GM18499 (cell line): Measurements from ENCODE around the gene LETM1.
"Not testable (repeated sequence)": the region's sequence is repeated elsewhere in the genome, so short reads cannot be mapped to it uniquely, and the experiment has no call there.

Source experiments
- ATAC-seq: cut with Tn5 transposase; IDR thresholded peaks from one replicate; pipeline ENCODE4 v1.9.1; 2021; ENCODE audit warnings: moderate number of reproducible peaks; ENCODE audit not compliant: insufficient read depth, unreplicated experiment

LETM1 gene

GRCh38 chr4:1854752-1855151, 1.2 kb downstream of the LETM1 start:
- ATAC-seq, result no peak

DNA sequence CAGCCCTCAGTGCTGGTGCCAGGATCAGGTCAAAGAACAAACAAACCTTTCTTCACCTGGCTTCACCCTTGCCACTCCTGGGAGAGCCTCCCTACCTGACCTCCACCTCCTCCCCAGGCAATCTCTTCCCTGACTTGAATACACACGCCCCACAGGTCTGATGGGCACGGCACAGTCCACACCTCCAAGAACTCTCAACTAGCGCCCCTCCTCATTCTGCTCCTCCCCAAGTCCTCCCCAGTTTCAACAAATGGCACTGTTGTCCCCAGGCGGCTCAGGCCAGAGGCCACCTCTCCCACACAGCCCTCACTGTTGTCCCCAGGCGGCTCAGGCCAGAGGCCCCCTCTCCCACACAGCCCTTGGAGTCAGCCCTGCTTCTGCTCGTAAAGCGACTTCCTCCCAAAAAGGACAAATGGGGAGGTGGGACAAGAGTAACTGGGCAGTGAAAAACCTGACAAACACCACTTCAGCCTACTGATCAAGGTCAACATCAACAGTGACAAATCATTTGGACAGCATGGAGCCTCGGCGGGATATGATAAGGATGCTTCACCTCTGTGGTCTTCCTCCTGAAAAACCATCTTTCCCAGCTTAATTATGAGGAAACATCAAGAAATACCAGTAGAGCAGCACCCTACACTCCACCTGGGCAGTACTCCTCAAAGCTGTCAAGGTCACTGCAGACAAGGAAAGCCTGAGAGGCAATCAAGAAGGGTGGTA, 2.9 kb downstream of the LETM1 start:
- ATAC-seq, result no peak

DNA sequence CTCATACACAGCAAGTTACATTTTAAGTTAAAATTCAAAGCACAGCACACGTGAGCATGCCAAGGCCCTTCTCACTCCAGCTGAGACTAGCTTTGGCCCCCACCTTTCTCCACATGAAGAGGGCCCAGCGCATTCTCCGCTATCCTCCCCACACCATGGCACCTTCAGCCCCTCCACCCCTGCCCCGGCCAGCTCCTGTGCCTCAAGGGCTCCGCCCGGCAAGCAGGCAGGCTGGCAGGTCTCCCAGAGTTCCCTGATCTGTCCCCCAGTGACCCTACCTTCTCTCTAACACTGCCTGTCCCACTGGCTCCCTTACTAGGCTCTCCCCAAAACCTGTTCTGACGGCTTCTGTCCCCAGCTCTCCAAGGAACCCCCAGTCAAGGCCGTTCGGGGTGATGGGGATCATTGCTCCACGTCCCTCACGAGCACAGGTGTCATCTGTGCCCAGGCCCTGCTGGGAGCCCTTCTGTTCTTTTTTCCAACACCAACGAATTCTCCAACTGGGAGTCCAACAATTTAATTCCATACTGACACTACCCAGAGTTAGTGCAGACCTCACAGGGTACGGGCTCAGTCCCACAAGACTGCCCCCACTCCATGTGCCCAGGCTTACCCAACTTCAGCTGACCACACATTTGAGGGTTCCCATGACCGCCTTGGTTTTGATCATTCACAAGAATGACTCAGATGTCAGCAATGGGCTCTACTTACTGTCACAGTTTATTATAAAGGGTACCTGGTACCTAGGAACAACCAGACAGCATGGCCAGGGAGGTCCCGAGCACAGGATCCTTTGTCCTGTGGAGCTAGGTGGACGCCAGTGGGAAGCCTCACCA, 4.2 kb downstream of the LETM1 start:
- ATAC-seq, result no peak

DNA sequence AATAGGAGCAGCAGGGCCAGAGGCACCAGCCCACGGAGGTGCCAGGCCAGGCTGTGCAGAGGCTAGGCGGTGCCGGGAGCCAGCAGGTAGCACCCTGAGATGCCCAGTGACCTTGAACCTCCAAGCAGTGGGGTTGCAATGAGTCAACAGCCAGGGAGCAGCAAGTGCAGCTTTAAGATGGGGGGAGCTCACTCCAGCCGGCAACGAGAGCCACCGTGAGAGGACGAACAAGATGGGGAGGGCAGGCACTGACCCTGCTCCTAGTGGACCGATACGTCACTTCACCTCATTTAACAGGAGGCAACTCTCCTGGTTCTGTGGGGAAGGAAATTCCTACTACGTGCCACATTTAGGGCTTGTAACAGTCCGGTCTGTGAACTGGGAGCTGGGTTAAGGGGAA, 4.8 kb downstream of the LETM1 start:
- no peak for ATAC-seq

- no peak for ATAC-seq
These were observed 5.7 kb downstream of the LETM1 start for GRCh38 chr4:1850276-1850675.

- ATAC-seq, result no peak
These were observed 9.4 kb downstream of the LETM1 start for GRCh38 chr4:1846580-1846979.

DNA sequence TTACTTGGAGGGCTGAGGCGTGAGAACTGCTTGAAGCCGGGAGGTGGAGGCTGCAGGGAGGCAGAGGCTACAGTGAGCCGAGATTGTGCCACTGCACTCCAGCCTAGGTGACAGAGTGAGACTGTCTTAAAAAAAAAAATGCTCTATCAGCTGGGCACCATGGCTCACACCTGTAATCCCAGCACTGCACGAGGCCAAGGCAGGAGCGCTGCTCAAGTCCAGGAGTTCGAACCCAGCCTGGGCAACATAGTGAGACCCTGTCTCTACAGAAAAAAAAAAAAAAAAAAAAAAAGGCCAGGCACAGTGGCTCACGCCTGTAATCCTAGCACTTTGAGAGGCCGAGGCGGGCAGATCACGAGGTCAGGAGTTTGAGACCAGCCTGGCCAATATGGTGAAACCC, 11.3 kb downstream of the LETM1 start:
- not testable (repeated sequence) for ATAC-seq

DNA sequence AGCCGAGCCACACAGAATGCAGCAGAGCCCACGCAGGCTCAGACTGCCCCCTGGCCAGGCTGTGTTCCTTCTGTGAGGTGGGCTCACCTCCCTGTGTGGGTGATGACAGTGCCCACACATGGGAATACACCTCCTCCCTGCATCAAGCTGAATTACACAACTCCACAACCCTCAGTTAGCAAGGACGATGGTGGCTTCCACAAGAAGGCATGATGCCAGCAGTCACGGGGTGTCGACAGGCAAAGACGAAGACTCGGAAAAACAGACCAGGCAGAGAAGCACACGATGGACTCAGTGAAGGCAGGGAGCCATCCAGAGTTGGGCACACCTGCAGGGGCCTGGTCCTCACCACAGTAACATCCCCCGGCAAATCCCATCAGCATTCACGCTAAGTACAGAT, 12.1 kb downstream of the LETM1 start:
- no peak for ATAC-seq

GRCh38 chr4:1842993-1843448, 12.9 kb downstream of the LETM1 start:
- no peak for ATAC-seq

DNA sequence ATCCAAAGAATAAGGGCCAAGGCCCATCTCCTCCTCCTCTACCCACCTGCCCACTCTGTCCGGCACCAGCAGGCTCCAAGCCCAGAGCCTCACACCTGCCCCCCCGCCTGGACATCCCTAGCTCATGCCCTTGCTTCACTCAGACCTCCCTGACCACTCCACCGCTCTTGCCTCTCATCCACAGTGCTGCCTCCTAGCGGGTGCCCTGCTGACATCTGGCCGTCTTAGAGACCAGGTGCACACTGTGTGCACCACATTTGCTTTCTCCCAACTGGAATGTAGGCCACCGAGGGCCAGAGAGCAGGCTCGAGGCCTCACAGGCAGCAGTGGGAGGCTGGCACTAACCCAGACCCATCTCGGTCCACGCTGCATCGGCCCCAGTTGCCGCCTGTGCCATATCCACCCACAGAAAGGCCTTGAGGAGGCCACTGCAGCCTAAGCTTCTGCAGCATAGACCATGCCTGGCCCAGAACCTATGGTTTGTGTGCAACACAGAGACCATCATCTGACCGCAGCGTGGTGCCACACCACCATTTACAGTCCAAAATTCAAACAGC, 13.5 kb downstream of the LETM1 start:
- ATAC-seq, result no peak

GRCh38 chr4:1841887-1842210, 14.1 kb downstream of the LETM1 start:
- ATAC-seq, result no peak

- ATAC-seq, result no peak
These were observed 14.6 kb downstream of the LETM1 start for GRCh38 chr4:1841201-1841886.

DNA sequence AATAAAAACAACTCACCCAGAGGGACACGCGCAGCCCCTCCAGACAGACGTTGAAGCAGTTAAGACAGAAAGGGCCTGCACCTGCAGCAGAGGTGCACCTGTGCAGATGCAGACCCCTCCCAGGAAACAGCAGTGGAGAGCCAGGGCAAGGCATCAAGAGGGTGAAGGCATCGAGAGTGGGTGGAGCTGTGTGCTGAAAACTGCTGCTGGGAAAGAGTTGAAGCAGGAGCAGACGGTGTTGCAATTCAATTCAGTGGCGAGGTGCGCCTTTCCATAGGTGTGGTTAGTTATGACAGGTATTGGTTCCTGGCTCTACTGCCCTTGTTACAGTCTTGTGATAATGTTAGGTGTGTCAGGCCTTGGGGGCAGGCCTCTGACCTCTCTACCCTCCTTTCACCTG, 16.7 kb downstream of the LETM1 start:
- no peak for ATAC-seq

DNA sequence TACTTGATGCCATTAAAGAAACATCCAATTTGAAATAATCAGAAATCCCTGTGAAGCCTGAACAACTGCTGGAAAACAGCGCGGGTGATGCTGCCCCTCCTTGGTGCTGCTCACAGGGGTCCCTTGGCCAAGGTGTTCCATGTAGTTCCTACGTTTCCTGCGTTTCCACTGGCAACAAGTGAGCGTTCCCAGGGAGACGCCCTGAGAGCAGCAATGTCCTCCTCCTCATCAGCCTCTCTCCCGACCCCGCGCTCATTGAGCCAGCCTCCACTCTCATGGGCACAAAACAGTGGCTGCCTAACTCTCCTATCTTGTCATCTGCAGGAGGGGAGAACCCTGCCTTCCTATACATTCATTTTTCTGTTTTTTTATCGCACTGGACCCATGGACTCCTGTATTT, 18.9 kb downstream of the LETM1 start:
- ATAC-seq, result no peak

DNA sequence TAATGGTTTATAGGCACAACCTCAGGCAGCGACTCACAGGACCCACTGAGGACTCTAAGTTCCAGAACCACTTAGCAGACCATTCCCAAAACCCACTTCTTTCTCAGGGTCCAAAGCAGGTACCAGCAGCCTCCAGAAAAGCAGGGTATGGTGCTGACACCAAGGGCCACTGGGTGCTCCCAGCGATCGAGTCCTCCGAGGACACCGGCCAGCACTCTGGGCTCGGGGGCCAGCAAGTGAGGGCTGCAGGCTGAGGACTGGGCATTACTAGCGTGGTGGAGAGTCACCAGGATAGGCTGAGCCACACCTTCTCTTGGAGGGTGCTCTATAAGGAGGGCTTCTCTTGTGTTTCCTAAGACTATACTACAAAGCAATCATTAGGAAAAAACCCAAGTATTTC, 19.3 kb downstream of the LETM1 start:
- no peak for ATAC-seq

- not testable (repeated sequence) for ATAC-seq
These were observed 20.1 kb downstream of the LETM1 start for GRCh38 chr4:1835836-1836235.

DNA sequence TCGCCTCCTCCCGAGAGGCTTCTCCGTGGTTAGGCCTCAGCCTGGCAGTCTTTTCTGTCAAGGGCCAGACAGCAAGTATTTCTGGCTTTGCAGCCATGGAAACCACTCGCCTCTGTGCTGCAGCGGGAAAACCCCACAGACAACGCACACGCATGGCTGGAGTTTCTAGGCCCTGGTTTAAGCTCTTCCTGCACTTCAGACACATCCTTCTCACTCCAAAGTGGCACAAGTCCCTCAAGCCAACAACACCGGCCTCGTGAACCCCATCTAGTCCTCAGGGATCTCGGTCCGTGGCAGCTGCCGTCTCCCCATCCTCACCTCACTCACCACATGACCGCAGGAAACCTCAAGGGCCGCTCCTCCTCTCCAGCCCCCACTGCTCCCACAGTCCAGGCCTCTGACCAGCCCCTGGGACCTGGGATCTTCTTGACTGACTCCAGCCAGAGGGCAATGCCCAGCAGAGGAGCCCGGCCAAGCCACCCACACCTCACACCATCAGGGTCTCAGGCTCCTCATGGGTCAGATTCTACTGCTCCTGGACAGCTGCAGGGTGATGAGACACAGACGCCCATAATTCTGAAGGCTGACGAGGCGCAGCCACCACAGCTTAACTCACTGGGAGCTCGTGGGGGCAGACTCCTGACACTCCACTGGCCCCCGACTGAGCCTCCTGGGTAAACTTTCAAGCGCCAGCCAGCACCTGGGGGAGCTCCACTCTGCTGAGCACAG, 21.7 kb downstream of the LETM1 start:
- no peak for ATAC-seq

DNA sequence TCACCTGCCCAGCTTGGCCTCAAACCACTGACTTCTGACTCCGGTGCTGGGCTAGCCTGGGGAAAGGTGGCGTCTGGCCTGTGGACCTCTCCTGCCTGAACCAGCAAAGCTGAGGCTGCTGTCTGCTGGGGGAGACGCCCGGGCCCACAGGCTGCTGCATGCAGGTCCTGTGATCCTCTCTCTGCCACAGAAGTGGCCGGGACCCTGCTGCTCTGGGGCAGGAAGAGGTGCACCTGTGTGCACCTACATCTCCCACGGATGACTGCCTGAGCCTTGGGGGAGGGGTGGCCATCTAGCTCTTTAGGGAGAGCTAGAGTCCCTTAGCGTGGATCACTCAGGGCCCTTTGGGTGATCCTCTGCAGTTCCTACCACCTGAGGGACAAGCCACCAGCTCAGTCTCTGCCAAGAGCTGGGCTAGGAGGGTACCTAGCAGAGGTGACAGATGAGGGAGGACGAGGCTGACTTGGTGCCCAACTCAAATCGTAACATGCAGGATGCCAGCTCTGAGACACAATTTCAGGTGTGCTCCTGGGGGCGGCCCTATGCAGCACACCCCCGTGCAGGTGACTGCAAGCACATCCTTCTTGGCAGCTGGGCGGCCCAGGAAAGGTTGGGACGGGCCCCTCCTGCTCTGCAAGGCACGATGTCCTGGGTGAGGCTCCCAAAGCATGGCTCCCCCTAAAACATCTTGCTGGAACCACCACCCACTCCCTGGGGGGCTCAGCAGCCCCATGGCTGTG, 22.5 kb downstream of the LETM1 start:
- ATAC-seq, result no peak

DNA sequence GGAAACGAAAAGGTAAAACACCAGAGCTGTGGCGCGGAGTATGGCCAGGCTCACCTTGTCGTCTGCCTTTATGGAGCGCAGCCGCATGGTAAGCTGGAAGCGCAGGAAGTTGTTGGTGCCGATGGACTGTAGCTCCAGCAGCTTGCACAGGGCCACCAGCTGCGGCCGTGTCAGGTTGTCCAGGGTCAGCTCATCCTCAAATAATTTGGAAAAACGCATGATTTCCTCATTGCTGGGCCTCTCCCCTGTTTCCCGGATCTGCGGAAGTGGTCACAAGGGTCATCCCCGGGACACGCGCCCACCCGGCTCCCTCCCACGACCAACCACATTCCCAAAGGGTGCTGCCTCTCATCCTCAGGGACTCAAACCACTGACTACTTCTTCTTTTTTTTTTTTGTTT, 23.3 kb downstream of the LETM1 start:
- ATAC-seq, result no peak

- no peak for ATAC-seq
These were observed 24.6 kb downstream of the LETM1 start for GRCh38 chr4:1831331-1831730.
